Fibroblast of mammary gland (primary cell): ENCODE data around the gene ADGRG2.
"Not testable (repeated sequence)": the region's sequence is repeated elsewhere in the genome, so short reads cannot be mapped to it uniquely, and the experiment has no call there.

Experiments used
- DNase-seq: peaks from one replicate; pipeline ENCODE4 v3.0.0-alpha.2; 2010; ENCODE audit warnings: low read depth
- H3K4me3 ChIP-seq: 2 replicates; pipeline ENCODE4 v1.5.1; 2011; ENCODE audit warnings: low read depth, mild to moderate bottlenecking, low read length, moderate library complexity; ENCODE audit not compliant: control insufficient read depth
- CTCF ChIP-seq: conservative IDR thresholded peaks from 2 replicates; pipeline ENCODE4 v1.5.1; 2011; ENCODE audit warnings: low read depth, low read length, inconsistent platforms; ENCODE audit not compliant: control insufficient read depth, insufficient read depth

ADGRG2 gene

GRCh38 chrX:19024366-19024765 is 97.9 kb downstream of the ADGRG2 start:
- no peak overlapping the region for H3K4me3 ChIP-seq
- no peak for TF ChIP-seq CTCF
- DNase-seq: no peak

GRCh38 chrX:19019996-19020395 is 102.3 kb downstream of the ADGRG2 start:
- no peak overlapping the region for H3K4me3 ChIP-seq
- no peak for TF ChIP-seq CTCF
- DNase-seq: no peak

GRCh38 chrX:19017271-19017670 is 105.0 kb downstream of the ADGRG2 start:
- TF ChIP-seq CTCF: peak; percentile 60
- peak; percentile 33 for DNase-seq
- no peak overlapping the region for H3K4me3 ChIP-seq

GRCh38 chrX:19016614-19017013 is 105.7 kb downstream of the ADGRG2 start:
- DNase-seq, H3K4me3 ChIP-seq: not testable (repeated sequence)

GRCh38 chrX:19007868-19008267 is 114.4 kb downstream of the ADGRG2 start:
- no peak for TF ChIP-seq CTCF
- no peak for DNase-seq
- no peak overlapping the region for H3K4me3 ChIP-seq

GRCh38 chrX:19007011-19007410 is 115.3 kb downstream of the ADGRG2 start:
- DNase-seq: no peak
- no peak overlapping the region for H3K4me3 ChIP-seq
- TF ChIP-seq CTCF: no peak

GRCh38 chrX:19005909-19006308 is 116.4 kb downstream of the ADGRG2 start:
- no peak overlapping the region for H3K4me3 ChIP-seq
- no peak for TF ChIP-seq CTCF
- DNase-seq: no peak
